Measurements from ENCODE around the gene RACGAP1. TPM values are rescaled to one million over a fixed set of nuclear protein-coding genes. Genes with fewer than 3 reads are reported as not detected.

Gene RACGAP1
- total RNA-seq, 4 donors from 2014 or later, result 5.5 to 18.5 (median 15.0) TPM

GRCh38 chr12:50022903-50023302, 2.4 kb downstream of the RACGAP1 start:
- TF ChIP-seq CTCF (IDR thresholded peaks at IDR 0.05; ENCODE audit: low read depth), result no peak

GRCh38 chr12:50021031-50021430, 4.3 kb downstream of the RACGAP1 start:
- TF ChIP-seq CTCF (IDR thresholded peaks at IDR 0.05; ENCODE audit: low read depth), result no peak

GRCh38 chr12:50019524-50019923, 5.8 kb downstream of the RACGAP1 start:
- no peak for TF ChIP-seq CTCF (IDR thresholded peaks at IDR 0.05; ENCODE audit: low read depth)

- TF ChIP-seq CTCF (IDR thresholded peaks at IDR 0.05; ENCODE audit: low read depth), result no peak
Measured at GRCh38 chr12:50018968-50019367, 6.3 kb downstream of the RACGAP1 start.

- TF ChIP-seq CTCF (IDR thresholded peaks at IDR 0.05; ENCODE audit: low read depth), result no peak
Measured at GRCh38 chr12:50018154-50018553, 7.1 kb downstream of the RACGAP1 start.

- TF ChIP-seq CTCF (IDR thresholded peaks at IDR 0.05; ENCODE audit: low read depth), result no peak
Measured at GRCh38 chr12:50017641-50018040, 7.7 kb downstream of the RACGAP1 start.

GRCh38 chr12:50016501-50017475, 8.5 kb downstream of the RACGAP1 start:
- no peak for TF ChIP-seq CTCF (IDR thresholded peaks at IDR 0.05; ENCODE audit: low read depth)
